SKM-1 (cell line): ENCODE measurements around the gene DYRK1A.
"Not testable (repeated sequence)": the region's sequence is repeated elsewhere in the genome, so short reads cannot be mapped to it uniquely, and the experiment has no call there.

Source experiments
- DNase-seq: peaks from one replicate; lab custom pipeline; 2025; ENCODE audit not compliant: unreplicated experiment; lab: John Stamatoyannopoulos, UW

The DYRK1A gene

GRCh38 chr21:37522641-37523295 lies 156.2 kb downstream of the DYRK1A start:
- DNase-seq = no peak

GRCh38 chr21:37524944-37525343 lies 158.4 kb downstream of the DYRK1A start:
- DNase-seq = not testable (repeated sequence)

DNA sequence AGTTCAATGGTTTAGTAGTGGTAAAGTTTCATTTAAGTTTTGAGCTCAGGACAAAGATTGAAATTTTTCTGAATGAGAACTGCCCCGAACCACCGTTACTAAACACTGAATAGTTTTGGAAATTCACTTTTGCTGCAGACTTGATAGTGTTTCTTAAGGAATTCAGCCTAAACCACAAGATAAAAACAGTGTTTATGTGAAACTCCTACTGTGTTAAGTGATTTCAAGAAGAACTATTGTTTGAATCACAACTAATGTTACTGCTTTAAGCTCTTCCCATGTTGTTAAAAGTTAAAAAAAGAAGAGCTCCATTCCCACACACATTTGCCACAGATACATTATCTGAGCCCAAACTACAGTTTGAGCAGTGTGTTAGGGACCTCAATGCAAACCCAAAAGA lies 159.2 kb downstream of the DYRK1A start:
- no peak for DNase-seq

DNA sequence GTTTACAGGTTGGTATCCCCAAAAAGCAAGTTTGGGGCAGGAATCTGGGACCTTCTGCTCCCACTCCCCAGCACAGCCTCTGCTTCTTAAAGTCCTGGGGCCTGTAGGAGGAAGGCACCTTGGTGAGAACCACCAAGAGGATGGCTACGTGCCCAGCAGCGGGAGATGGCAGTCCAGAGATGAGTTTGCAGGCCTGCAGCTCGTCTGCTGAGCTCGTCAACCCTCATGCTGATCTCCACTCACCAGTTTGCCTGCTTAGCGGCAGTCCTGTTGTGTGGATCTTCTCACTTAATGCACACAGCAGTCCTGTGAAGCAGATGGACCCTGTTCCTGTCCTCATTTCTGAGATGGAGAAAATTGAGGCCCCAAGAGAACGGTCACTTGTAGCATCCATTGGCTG lies 160.5 kb downstream of the DYRK1A start:
- no peak for DNase-seq

- no peak for DNase-seq
Observed at GRCh38 chr21:37527716-37528115, 161.1 kb downstream of the DYRK1A start.

DNA sequence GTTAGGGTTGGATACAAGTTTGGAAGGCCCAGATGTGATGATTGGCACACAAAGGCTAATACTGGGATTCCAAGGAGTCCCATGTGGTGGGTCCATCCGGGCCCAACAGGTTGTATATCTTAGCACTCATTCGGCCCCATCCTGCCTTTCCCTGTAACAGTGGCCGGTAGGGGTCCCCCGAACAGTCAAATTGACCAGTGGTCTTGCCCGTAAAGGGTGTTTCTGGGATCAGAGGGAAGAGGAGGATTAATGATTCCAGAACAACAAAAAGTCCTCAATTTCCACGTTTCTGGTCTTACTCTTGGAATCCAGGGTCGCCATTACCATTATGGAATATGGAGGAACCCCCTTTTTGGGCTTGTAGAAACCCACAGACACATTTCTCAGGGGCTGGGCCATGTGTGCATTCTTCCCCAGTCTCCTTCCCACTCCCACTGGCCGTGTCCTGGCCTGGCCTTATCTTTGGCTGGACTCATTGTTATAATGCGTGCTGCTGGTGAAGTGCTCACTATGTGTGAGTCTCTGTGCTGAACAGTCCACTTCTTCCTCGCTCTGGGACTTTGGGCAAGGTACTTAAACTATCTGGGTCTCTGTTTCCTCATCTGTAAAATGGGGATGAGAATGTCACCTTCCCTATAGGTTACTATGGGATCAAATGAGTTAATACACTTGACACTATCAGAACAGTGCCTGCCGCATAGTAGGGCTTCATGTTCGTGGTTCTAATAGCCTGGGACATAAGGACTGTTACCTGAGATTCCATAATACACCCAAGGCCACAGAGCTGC lies 161.8 kb downstream of the DYRK1A start:
- no peak for DNase-seq

DNA sequence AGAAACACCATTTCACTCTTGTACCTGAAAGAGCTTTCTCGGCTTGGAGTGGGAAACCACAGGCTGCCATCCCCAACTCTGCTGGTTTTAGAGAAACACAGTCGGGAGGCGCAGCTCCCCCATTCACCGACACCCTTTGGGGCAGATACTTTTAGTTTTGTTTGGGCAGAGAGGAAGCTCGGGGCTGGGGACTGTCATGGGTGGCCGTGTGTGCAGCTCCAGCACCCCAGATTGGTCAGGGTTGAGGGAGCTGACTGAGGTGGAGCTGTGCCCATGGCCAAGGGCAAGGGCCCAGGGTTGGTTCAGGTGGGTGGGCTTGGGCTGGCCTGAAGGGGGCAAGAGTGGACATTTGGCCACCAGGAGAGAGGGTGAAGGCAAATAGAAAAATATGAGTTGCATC lies 163.1 kb downstream of the DYRK1A start:
- DNase-seq = no peak

DNA sequence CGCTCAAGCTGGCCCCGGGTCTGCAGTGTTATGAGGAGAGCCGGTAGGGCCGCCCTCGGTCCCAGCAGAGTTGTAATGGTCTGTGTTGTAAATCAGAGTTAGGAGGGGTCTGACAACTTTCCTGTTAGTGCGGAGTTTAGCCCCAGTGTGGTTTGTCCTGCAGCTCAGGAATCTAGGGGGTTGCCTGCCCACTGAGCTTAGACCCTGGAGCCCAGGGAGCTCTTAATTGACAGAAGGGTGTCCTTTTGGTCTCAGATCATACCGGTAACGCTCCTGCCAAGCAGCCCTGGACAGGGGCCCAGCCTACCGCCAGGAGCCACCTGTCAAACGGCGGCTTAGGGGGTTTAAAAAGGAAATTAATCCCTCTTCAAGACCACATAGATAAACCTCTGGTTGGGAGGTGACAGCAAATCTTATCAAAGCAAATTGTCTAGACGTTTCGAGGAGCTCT lies 164.4 kb downstream of the DYRK1A start:
- no peak for DNase-seq

GRCh38 chr21:37531431-37531932 lies 164.9 kb downstream of the DYRK1A start:
- no peak for DNase-seq

- DNase-seq = no peak
Observed at GRCh38 chr21:37532868-37533780, 166.6 kb downstream of the DYRK1A start.

GRCh38 chr21:37534431-37534830 lies 167.9 kb downstream of the DYRK1A start:
- no peak for DNase-seq

- no peak for DNase-seq
Observed at GRCh38 chr21:37535130-37535529, 168.6 kb downstream of the DYRK1A start.

DNA sequence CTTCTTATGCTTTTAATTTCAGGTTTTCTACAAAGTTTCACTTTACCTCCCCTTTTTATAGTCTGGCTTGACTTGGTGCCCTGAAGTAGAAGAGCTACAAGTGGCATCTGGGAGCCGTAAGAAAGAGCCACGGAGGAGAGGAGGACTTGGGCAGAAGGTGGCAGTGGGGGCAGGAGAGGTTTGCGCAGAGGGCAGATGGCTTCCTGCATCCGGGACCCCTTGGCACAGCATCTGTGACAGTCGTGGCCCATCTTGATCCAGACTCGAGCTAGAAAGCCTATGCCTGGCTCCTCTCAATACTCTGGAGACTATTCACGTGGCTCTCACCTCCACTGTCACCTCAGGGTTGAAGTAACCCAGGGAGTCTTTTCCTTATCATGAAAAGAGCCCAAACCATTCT lies 169.1 kb downstream of the DYRK1A start:
- DNase-seq = no peak

- peak; percentile 48 for DNase-seq
Observed at GRCh38 chr21:37536616-37537278, 170.2 kb downstream of the DYRK1A start.

- DNase-seq = no peak
Observed at GRCh38 chr21:37537391-37537996, 170.9 kb downstream of the DYRK1A start.

- no peak for DNase-seq
Observed at GRCh38 chr21:37538971-37539590, 172.5 kb downstream of the DYRK1A start.

- DNase-seq = not testable (repeated sequence)
Observed at GRCh38 chr21:37541128-37541527, 174.6 kb downstream of the DYRK1A start.

- DNase-seq = no peak
Observed at GRCh38 chr21:37542512-37542911, 175.9 kb downstream of the DYRK1A start.

- no peak for DNase-seq
Observed at GRCh38 chr21:37546299-37546908, 179.8 kb downstream of the DYRK1A start.
